HAP-1 (cell line): Measurements from ENCODE around the gene E4F1.

Source experiments
- DNase-seq, 2 experiments: peaks; one replicate each; pipeline ENCODE4 v3.0.0-alpha.2; 2016 to 2020; ENCODE audit warnings: low spot score in 2 of 2
- H3K27me3 ChIP-seq: fragments of 250-450 bp; sonication (Bioruptor Pico); 2 replicates; pipeline ENCODE4 v1.5.1; 2020; ENCODE audit warnings: low read depth, mild to moderate bottlenecking, moderate library complexity
- H3K36me3 ChIP-seq: fragments of 250-450 bp; sonication (Bioruptor Pico); replicated peaks from 2 replicates; pipeline ENCODE4 v1.5.1; 2020; ENCODE audit warnings: mild to moderate bottlenecking
- H3K4me1 ChIP-seq: fragments of 250-450 bp; sonication (Bioruptor Pico); 2 replicates; pipeline ENCODE4 v1.5.1; 2020; ENCODE audit warnings: mild to moderate bottlenecking
- H3K4me3 ChIP-seq: fragments of 250-450 bp; sonication (Bioruptor Pico); 2 replicates; pipeline ENCODE4 v1.5.1; 2020; ENCODE audit warnings: mild to moderate bottlenecking, moderate library complexity
- H3K9me3 ChIP-seq: fragments of 250-450 bp; sonication (Bioruptor Pico); 2 replicates; pipeline ENCODE4 v1.5.1; 2020; ENCODE audit warnings: mild to moderate bottlenecking, moderate library complexity
- in situ Hi-C: fragments of 300-500 bp; cut with MboI; formaldehyde crosslinking; loops from 3 replicates; pipeline ENCODE4 v1.14.3; 2020; ENCODE audit warnings: low sequenced_read_pairs, inconsistent platforms, mixed read lengths

E4F1 gene

GRCh38 chr16:2223221-2223941, at the start of gene E4F1:
Gene E4F1, plus strand, starts transcription at chr16:2223591. Its CDS starts 23 bp downstream, at chr16:2223614.
- peak; percentile 100 for DNase-seq
- H3K9me3 ChIP-seq = no peaks in the 10 kb centered on the region
- peaks cover 12% of the 10 kb centered on the region for H3K4me1 ChIP-seq
- peaks cover 16% of the 10 kb centered on the region for H3K36me3 ChIP-seq
- H3K27me3 ChIP-seq = no peaks in the 10 kb centered on the region
- in situ Hi-C loops = no loop called here
- H3K4me3 ChIP-seq = peak within 1 kb of the TSS; percentile 85

- in situ Hi-C loops = no loop called here
- Histone ChIP-seq H3K9me3 (no peaks in the 10 kb centered on the region), H3K27me3 (no peaks in the 10 kb centered on the region), H3K4me1 (no peaks in the 10 kb centered on the region), H3K36me3 (peaks cover 43% of the 10 kb centered on the region), H3K4me3 (no peak overlapping the region)
- DNase-seq = no peak
Observed at GRCh38 chr16:2173916-2174315, 49.5 kb upstream of the E4F1 start.

- H3K4me3 ChIP-seq = no peak overlapping the region
- H3K9me3 ChIP-seq = no peaks in the 10 kb centered on the region
- H3K4me1 ChIP-seq = no peaks in the 10 kb centered on the region
- no peaks in the 10 kb centered on the region for H3K27me3 ChIP-seq
- peaks cover 43% of the 10 kb centered on the region for H3K36me3 ChIP-seq
- DNase-seq = no peak
- in situ Hi-C loops = no loop called here
Observed at GRCh38 chr16:2174396-2175131, 48.8 kb upstream of the E4F1 start.

- H3K36me3 ChIP-seq = peaks cover 43% of the 10 kb centered on the region
- H3K4me1 ChIP-seq = no peaks in the 10 kb centered on the region
- no peak overlapping the region for H3K4me3 ChIP-seq
- no peaks in the 10 kb centered on the region for H3K9me3 ChIP-seq
- no peak for DNase-seq
- in situ Hi-C loops = no loop called here
- H3K27me3 ChIP-seq = no peaks in the 10 kb centered on the region
Observed at GRCh38 chr16:2175454-2175853, 47.9 kb upstream of the E4F1 start.

- in situ Hi-C loops = no loop called here
- Histone ChIP-seq H3K9me3 (no peaks in the 10 kb centered on the region), H3K4me3 (no peak overlapping the region), H3K4me1 (no peaks in the 10 kb centered on the region), H3K36me3 (peaks cover 43% of the 10 kb centered on the region), H3K27me3 (no peaks in the 10 kb centered on the region)
- DNase-seq = no peak
Observed at GRCh38 chr16:2176047-2176446, 47.3 kb upstream of the E4F1 start.

DNA sequence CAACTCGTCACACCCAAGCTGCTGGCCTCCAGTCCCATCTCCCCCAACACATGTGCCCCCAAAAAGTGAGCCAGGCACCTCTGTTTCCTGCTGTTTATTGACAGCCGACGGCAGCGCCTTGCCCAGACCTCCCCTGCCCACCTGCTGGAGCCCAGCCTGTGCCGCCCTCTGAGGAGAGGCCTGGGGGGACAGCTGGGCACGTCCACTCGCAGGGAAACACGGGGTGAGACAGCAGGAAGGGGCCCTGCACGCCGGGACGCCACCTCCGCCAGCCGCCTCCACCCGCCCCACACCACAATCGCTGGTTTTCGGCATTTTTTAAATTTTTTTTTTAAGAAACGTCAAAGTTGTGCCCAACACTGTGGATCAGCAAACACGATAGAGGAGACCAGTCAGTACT, 46.3 kb upstream of the E4F1 start:
- in situ Hi-C loops = no loop called here

DNA sequence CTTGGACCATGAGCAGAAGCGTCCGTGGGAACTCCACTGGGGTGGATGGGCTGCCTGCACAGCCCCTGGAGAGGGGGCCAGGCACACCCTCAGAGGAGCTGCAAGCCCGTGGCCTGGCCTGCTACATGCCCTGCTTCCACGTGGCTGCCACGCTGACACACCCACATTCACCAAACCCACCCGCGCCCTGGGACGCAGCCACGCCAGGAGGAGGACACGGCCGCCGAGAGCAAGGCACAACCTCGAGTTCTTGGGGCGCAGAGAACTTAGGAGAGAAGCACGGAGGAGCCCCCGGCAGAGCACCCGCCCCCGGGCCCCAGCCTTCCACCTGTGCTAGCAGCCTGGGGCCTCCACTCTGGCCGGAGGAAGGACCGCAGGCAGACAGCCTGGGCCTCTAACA, 45.8 kb upstream of the E4F1 start:
- Histone ChIP-seq H3K9me3 (no peaks in the 10 kb centered on the region), H3K27me3 (no peaks in the 10 kb centered on the region), H3K4me1 (no peaks in the 10 kb centered on the region), H3K36me3 (peaks cover 43% of the 10 kb centered on the region), H3K4me3 (no peak overlapping the region)
- in situ Hi-C loops = no loop called here
- DNase-seq = no peak

More for the DNA sequence above, 46.3 kb upstream of the E4F1 start:
- H3K4me3 ChIP-seq = no peak overlapping the region
- H3K36me3 ChIP-seq = peaks cover 40% of the 10 kb centered on the region
- DNase-seq = no peak
- no peaks in the 10 kb centered on the region for H3K27me3 ChIP-seq
- no peaks in the 10 kb centered on the region for H3K4me1 ChIP-seq
- no peaks in the 10 kb centered on the region for H3K9me3 ChIP-seq

- H3K4me1 ChIP-seq = no peaks in the 10 kb centered on the region
- DNase-seq = no peak
- no peaks in the 10 kb centered on the region for H3K27me3 ChIP-seq
- H3K4me3 ChIP-seq = no peak overlapping the region
- in situ Hi-C loops = no loop called here
- H3K36me3 ChIP-seq = peaks cover 41% of the 10 kb centered on the region
- H3K9me3 ChIP-seq = no peaks in the 10 kb centered on the region
Observed at GRCh38 chr16:2178321-2179106, 44.9 kb upstream of the E4F1 start.

DNA sequence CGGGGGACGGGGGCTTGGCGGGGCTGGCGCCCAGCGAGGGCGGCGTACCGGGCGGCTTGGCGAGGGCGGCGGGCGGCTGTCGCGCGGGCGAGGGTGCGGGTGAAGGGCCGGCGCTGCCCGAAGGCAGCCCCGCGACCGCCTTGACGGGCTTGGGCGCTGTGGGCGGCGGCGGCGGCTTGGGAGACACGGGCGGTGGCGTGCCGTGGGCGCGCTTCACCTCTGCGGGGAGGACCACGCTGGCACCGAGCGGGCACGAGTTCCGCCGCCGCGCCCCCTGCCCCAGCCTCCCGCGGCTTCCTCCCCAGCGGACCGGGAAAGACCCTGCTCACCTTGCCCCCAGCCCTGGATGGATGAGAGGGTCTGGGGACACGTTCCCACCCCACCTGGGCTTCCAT, 44.3 kb upstream of the E4F1 start:
- no peaks in the 10 kb centered on the region for H3K9me3 ChIP-seq

DNA sequence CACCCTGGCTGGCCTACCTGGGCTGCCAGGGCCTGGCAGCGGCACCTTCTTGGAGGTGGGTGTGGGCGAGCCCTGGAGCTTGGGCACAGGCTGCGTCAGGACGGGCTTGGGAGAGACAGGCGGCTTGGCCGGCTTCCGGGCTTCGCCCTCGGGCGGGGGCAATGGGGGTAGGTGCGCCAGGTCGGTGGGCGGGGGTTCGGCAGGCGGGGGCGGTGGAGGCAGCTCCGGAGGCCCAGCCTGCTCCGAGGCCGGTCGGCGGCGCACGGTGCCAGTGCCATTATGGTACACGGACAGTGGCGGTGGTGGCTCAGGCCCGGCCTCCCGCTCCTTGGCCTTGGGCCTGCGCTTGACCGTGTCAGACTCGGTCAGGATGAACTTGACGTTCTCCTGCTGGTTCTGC, 43.8 kb upstream of the E4F1 start:
- Histone ChIP-seq H3K9me3 (no peaks in the 10 kb centered on the region), H3K36me3 (peaks cover 34% of the 10 kb centered on the region), H3K4me1 (no peaks in the 10 kb centered on the region), H3K27me3 (no peaks in the 10 kb centered on the region), H3K4me3 (no peak overlapping the region)
- DNase-seq = no peak
- in situ Hi-C loops = no loop called here

More for the DNA sequence above, 44.3 kb upstream of the E4F1 start:
- Histone ChIP-seq H3K27me3 (no peaks in the 10 kb centered on the region), H3K36me3 (peaks cover 39% of the 10 kb centered on the region), H3K4me1 (no peaks in the 10 kb centered on the region), H3K4me3 (no peak overlapping the region)
- in situ Hi-C loops = no loop called here
- DNase-seq = no peak

- H3K36me3 ChIP-seq = peaks cover 25% of the 10 kb centered on the region
- in situ Hi-C loops = no loop called here
- no peaks in the 10 kb centered on the region for H3K4me1 ChIP-seq
Observed at GRCh38 chr16:2180461-2180860, 42.9 kb upstream of the E4F1 start.

GRCh38 chr16:2180962-2181923, 42.1 kb upstream of the E4F1 start:
- Histone ChIP-seq H3K4me3 (no peak overlapping the region), H3K9me3 (no peaks in the 10 kb centered on the region), H3K4me1 (no peaks in the 10 kb centered on the region), H3K36me3 (peaks cover 17% of the 10 kb centered on the region), H3K27me3 (no peaks in the 10 kb centered on the region)
- in situ Hi-C loops = no loop called here
- peak in 1 of 2 experiments; percentile 49 for DNase-seq

More at GRCh38 chr16:2180461-2180860, 42.9 kb upstream of the E4F1 start:
- Histone ChIP-seq H3K9me3 (no peaks in the 10 kb centered on the region), H3K4me3 (no peak overlapping the region), H3K27me3 (no peaks in the 10 kb centered on the region)
- no peak for DNase-seq

- Histone ChIP-seq H3K4me3 (no peak overlapping the region), H3K9me3 (no peaks in the 10 kb centered on the region), H3K36me3 (peaks cover 16% of the 10 kb centered on the region), H3K4me1 (no peaks in the 10 kb centered on the region), H3K27me3 (no peaks in the 10 kb centered on the region)
- DNase-seq = no peak
- in situ Hi-C loops = no loop called here
Observed at GRCh38 chr16:2181952-2182351, 41.4 kb upstream of the E4F1 start.
